RWPE2 (cell line): Measurements from ENCODE around the gene KCNAB2.

Experiments
- ATAC-seq: fragments of 200-7000 bp; cut with Tn5 transposase; 3 replicates; pipeline ENCODE4 v1.9.1; 2021; ENCODE audit warnings: low read depth
- DNase-seq: peaks from one replicate; pipeline ENCODE4 v3.0.0-alpha.2; 2020; ENCODE audit warnings: low spot score
- H3K27ac ChIP-seq: fragments of 450-650 bp; 2 replicates; pipeline ENCODE4 v1.5.1; 2017; ENCODE audit warnings: mild to moderate bottlenecking; ENCODE audit not compliant: poor library complexity, severe bottlenecking
- H3K27me3 ChIP-seq: fragments of 250-450 bp; sonication (Bioruptor Pico); 2 replicates; pipeline ENCODE4 v1.5.1; 2021; ENCODE audit warnings: mild to moderate bottlenecking, moderate library complexity; ENCODE audit not compliant: insufficient read depth, poor library complexity, severe bottlenecking
- H3K36me3 ChIP-seq: fragments of 250-450 bp; sonication (Bioruptor Pico); 2 replicates; pipeline ENCODE4 v1.5.1; 2020; ENCODE audit warnings: low read depth, mild to moderate bottlenecking, moderate library complexity
- H3K4me1 ChIP-seq: fragments of 250-450 bp; sonication (Bioruptor Pico); 2 replicates; pipeline ENCODE4 v1.5.1; 2021; ENCODE audit warnings: mild to moderate bottlenecking, moderate library complexity; ENCODE audit not compliant: insufficient read depth, poor library complexity, severe bottlenecking
- H3K4me3 ChIP-seq: fragments of 250-450 bp; sonication (Bioruptor Pico); 2 replicates; pipeline ENCODE4 v1.5.1; 2021; ENCODE audit warnings: mild to moderate bottlenecking, moderate library complexity; ENCODE audit not compliant: severe bottlenecking
- H3K9me3 ChIP-seq: fragments of 250-450 bp; sonication (Bioruptor Pico); 2 replicates; pipeline ENCODE4 v1.5.1; 2021; ENCODE audit warnings: mild to moderate bottlenecking, moderate library complexity; ENCODE audit not compliant: severe bottlenecking
- CTCF ChIP-seq: fragments of 450-650 bp; IDR thresholded peaks from one replicate; pipeline ENCODE4 v1.5.1; 2017; ENCODE audit warnings: mild to moderate bottlenecking, moderate library complexity; ENCODE audit not compliant: poor library complexity, severe bottlenecking

Gene KCNAB2

GRCh38 chr1:6150006-6150938 is 104.6 kb downstream of the KCNAB2 start:
- Histone ChIP-seq H3K4me3 (no peak overlapping the region), H3K36me3 (no peaks in the 10 kb centered on the region), H3K4me1 (no peaks in the 10 kb centered on the region), H3K9me3 (no peaks in the 10 kb centered on the region), H3K27me3 (no peaks in the 10 kb centered on the region), H3K27ac (no peak overlapping the region)
- TF ChIP-seq CTCF, result no peak
- ATAC-seq (no peak), DNase-seq (no peak)
